ENCODE data around the gene GPX4. TPM values are rescaled to one million over a fixed set of nuclear protein-coding genes. Genes with fewer than 3 reads are reported as not detected.

GPX4 gene
- polyA plus RNA-seq, 1 donor from 2014 or later, result 713 TPM

DNA sequence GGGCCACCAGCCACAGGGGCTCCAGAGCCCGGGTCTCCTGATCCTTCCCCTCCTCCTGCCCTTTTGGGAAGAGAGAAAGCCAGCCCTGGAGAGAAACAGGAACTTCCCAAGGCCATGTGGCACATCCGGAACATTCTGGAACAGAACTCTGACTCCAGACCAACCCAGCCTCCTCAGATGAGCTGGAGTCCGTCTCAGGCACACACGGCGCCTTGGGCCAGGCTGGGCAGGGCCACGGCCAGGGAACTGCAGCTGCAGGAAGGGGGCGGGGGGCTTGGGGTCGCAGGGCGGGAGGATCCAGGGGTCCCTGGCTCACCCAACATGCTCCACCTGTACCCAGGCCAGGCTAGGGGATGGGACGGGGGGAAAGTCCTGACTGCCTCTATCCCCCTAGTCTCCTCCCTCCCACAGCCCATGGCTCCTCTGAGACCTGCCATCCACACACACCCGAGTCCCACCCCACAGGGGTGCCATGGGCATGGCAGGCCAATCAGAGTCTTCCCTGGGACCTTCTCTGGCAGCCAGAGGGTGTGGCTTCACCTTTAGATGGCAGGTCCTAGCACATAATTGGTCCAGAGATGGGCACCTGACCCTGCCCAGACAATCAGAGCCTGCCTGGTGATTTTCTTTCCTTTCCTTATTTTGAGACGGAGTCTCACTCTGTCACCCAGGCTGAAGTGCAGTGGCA lies 47.4 kb downstream of the GPX4 start:
- H3K9me3 ChIP-seq (ENCODE audit: low read length), result no peaks in the 10 kb centered on the region
- no peaks in the 10 kb centered on the region for H3K36me3 ChIP-seq (ENCODE audit: insufficient read depth, low read length)
- no peak overlapping the region for H3K4me3 ChIP-seq (ENCODE audit: low read length)
- H3K27ac ChIP-seq (ENCODE audit: low read length), result no peak overlapping the region
- no peaks in the 10 kb centered on the region for H3K79me2 ChIP-seq (replicated peaks; ENCODE audit: insufficient read depth, low read length)
- H3K9me2 ChIP-seq (ENCODE audit: insufficient read depth, low read length), result no peaks in the 10 kb centered on the region
- H3K9ac ChIP-seq (ENCODE audit: low read length), result no peak overlapping the region
- H3K27me3 ChIP-seq (ENCODE audit: insufficient read depth, low read depth, low read length), result no peaks in the 10 kb centered on the region
- TF ChIP-seq, protein P1, sequence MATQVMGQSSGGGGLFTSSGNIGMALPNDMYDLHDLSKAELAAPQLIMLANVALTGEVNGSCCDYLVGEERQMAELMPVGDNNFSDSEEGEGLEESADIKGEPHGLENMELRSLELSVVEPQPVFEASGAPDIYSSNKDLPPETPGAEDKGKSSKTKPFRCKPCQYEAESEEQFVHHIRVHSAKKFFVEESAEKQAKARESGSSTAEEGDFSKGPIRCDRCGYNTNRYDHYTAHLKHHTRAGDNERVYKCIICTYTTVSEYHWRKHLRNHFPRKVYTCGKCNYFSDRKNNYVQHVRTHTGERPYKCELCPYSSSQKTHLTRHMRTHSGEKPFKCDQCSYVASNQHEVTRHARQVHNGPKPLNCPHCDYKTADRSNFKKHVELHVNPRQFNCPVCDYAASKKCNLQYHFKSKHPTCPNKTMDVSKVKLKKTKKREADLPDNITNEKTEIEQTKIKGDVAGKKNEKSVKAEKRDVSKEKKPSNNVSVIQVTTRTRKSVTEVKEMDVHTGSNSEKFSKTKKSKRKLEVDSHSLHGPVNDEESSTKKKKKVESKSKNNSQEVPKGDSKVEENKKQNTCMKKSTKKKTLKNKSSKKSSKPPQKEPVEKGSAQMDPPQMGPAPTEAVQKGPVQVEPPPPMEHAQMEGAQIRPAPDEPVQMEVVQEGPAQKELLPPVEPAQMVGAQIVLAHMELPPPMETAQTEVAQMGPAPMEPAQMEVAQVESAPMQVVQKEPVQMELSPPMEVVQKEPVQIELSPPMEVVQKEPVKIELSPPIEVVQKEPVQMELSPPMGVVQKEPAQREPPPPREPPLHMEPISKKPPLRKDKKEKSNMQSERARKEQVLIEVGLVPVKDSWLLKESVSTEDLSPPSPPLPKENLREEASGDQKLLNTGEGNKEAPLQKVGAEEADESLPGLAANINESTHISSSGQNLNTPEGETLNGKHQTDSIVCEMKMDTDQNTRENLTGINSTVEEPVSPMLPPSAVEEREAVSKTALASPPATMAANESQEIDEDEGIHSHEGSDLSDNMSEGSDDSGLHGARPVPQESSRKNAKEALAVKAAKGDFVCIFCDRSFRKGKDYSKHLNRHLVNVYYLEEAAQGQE (IDR thresholded peaks at IDR 0.05; ENCODE audit: borderline replicate concordance), result no peak
- TF ChIP-seq RAD21 (conservative IDR thresholded peaks at IDR 0.05), result no peak
- no peak for TF ChIP-seq MXI1 (conservative IDR thresholded peaks at IDR 0.05; ENCODE audit: poor library complexity, severe bottlenecking)
- TF ChIP-seq TAF1 (IDR thresholded peaks at IDR 0.05; ENCODE audit: low read depth), result no peak
- no peak for TF ChIP-seq SMC3 (conservative IDR thresholded peaks at IDR 0.05; ENCODE audit: poor library complexity)
- no peak for TF ChIP-seq EP300 (conservative IDR thresholded peaks at IDR 0.05; ENCODE audit: poor library complexity, severe bottlenecking)
- TF ChIP-seq EZH2 (IDR thresholded peaks at IDR 0.05; ENCODE audit: borderline replicate concordance, insufficient read depth, low read length, poor library complexity, severe bottlenecking), result no peak
- TF ChIP-seq, protein P2, sequence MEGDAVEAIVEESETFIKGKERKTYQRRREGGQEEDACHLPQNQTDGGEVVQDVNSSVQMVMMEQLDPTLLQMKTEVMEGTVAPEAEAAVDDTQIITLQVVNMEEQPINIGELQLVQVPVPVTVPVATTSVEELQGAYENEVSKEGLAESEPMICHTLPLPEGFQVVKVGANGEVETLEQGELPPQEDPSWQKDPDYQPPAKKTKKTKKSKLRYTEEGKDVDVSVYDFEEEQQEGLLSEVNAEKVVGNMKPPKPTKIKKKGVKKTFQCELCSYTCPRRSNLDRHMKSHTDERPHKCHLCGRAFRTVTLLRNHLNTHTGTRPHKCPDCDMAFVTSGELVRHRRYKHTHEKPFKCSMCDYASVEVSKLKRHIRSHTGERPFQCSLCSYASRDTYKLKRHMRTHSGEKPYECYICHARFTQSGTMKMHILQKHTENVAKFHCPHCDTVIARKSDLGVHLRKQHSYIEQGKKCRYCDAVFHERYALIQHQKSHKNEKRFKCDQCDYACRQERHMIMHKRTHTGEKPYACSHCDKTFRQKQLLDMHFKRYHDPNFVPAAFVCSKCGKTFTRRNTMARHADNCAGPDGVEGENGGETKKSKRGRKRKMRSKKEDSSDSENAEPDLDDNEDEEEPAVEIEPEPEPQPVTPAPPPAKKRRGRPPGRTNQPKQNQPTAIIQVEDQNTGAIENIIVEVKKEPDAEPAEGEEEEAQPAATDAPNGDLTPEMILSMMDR (IDR thresholded peaks at IDR 0.05; ENCODE audit: poor library complexity, severe bottlenecking), result no peak
- no peak overlapping the region for H3K4me2 ChIP-seq (ENCODE audit: low read length)
- H4K20me1 ChIP-seq (ENCODE audit: insufficient read depth), result no peaks in the 10 kb centered on the region
- H3F3A ChIP-seq (ENCODE audit: insufficient read depth, low read length, poor library complexity, severe bottlenecking), result no peaks in the 10 kb centered on the region
- H2AFZ ChIP-seq (ENCODE audit: low read depth, low read length), result no peak overlapping the region

DNA sequence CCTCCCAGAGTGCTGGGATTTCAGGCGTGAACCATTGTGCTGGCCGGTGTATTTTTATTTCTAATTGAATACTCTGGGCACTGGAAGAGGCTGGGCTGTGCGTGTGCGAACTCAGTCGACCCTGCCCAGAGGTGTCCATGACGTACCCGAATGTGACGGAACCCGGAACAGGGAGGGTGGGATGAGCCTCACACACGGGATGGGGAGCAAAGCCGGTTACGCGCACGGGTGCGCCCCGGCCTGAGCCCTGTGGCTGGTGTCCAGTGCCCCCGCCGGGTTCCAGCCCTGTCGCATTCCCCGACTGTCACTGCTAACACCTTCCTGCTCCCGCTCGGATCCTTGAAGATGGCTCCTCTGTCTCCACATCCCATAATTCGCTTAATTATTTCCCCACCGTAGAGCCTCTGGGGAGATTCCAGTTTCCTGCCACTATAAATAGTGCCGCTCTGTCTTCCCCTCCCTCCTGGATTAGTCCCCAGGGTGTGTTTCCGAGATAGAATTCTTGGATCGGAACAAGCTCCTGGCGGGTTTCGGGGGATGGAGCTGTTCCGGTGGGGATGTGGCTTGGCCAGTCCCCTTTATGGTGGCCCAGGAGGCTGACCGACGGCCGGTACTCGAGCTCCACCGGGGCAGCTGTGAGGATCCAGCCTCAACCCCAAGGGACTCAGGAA lies 48.3 kb downstream of the GPX4 start:
- TF ChIP-seq MXI1 (conservative IDR thresholded peaks at IDR 0.05; ENCODE audit: poor library complexity, severe bottlenecking), result no peak
- no peak for TF ChIP-seq EZH2 (IDR thresholded peaks at IDR 0.05; ENCODE audit: borderline replicate concordance, insufficient read depth, low read length, poor library complexity, severe bottlenecking)
- no peak for TF ChIP-seq SMC3 (conservative IDR thresholded peaks at IDR 0.05; ENCODE audit: poor library complexity)
- no peak for TF ChIP-seq RAD21 (conservative IDR thresholded peaks at IDR 0.05)
- no peak for TF ChIP-seq EP300 (conservative IDR thresholded peaks at IDR 0.05; ENCODE audit: poor library complexity, severe bottlenecking)
- TF ChIP-seq, protein P2 (IDR thresholded peaks at IDR 0.05; ENCODE audit: poor library complexity, severe bottlenecking), result no peak
- TF ChIP-seq TAF1 (IDR thresholded peaks at IDR 0.05; ENCODE audit: low read depth), result no peak
- TF ChIP-seq, protein P1 (IDR thresholded peaks at IDR 0.05; ENCODE audit: borderline replicate concordance), result no peak
- no peak for TF ChIP-seq POLR2AphosphoS5 (IDR thresholded peaks at IDR 0.05)
- no peak overlapping the region for H3K9ac ChIP-seq (ENCODE audit: low read length)
- H3K79me2 ChIP-seq (replicated peaks; ENCODE audit: insufficient read depth, low read length), result no peaks in the 10 kb centered on the region
- no peaks in the 10 kb centered on the region for H3F3A ChIP-seq (ENCODE audit: insufficient read depth, low read length, poor library complexity, severe bottlenecking)
- H3K27me3 ChIP-seq (ENCODE audit: insufficient read depth, low read depth, low read length), result no peaks in the 10 kb centered on the region
- no peaks in the 10 kb centered on the region for H3K9me2 ChIP-seq (ENCODE audit: insufficient read depth, low read length)
- H3K9me3 ChIP-seq (ENCODE audit: low read length), result no peaks in the 10 kb centered on the region
- H3K4me3 ChIP-seq (ENCODE audit: low read length), result no peak overlapping the region
- no peak overlapping the region for H3K4me2 ChIP-seq (ENCODE audit: low read length)
- no peaks in the 10 kb centered on the region for H4K20me1 ChIP-seq (ENCODE audit: insufficient read depth)
- no peak overlapping the region for H3K27ac ChIP-seq (ENCODE audit: low read length)
- H3K36me3 ChIP-seq (ENCODE audit: insufficient read depth, low read length), result no peaks in the 10 kb centered on the region
- no peak overlapping the region for H2AFZ ChIP-seq (ENCODE audit: low read depth, low read length)
